ENCODE results near the gene LZIC.
A peak's percentile ranks its signal among the peaks of the same experiment; 100 is the strongest.

LZIC gene

GRCh38 chr1:9910076-9910422 lies 33.1 kb downstream of the LZIC start, which contains the start of gene CTNNBIP1:
CTNNBIP1 (minus strand) TSS chr1:9910269; CDS start chr1:9872064, 38,205 bp downstream.
- no peak for DNase-seq

GRCh38 chr1:9909234-9910046 lies 33.8 kb downstream of the LZIC start:
- DNase-seq, result peak in 1 of 4 experiments; percentile 24

- no peak for DNase-seq
Measured at GRCh38 chr1:9908871-9909233, 34.3 kb downstream of the LZIC start.

GRCh38 chr1:9907441-9907840 lies 35.8 kb downstream of the LZIC start:
- DNase-seq, result no peak

GRCh38 chr1:9906466-9906865 lies 36.7 kb downstream of the LZIC start:
- DNase-seq, result no peak

- no peak for DNase-seq
Measured at GRCh38 chr1:9905010-9905409, 38.2 kb downstream of the LZIC start.

GRCh38 chr1:9904596-9904995 lies 38.6 kb downstream of the LZIC start:
- DNase-seq, result no peak

- no peak for DNase-seq
Measured at GRCh38 chr1:9903801-9904527, 39.2 kb downstream of the LZIC start.

- DNase-seq, result no peak
Measured at GRCh38 chr1:9902060-9902452, 41.1 kb downstream of the LZIC start.

GRCh38 chr1:9901148-9902059 lies 41.8 kb downstream of the LZIC start:
- no peak for DNase-seq

- DNase-seq, result no peak
Measured at GRCh38 chr1:9900142-9901043, 42.8 kb downstream of the LZIC start.

- no peak for DNase-seq
Measured at GRCh38 chr1:9894115-9894514, 49.1 kb downstream of the LZIC start.

- no peak for DNase-seq
Measured at GRCh38 chr1:9892563-9893528, 50.3 kb downstream of the LZIC start.

GRCh38 chr1:9891207-9891606 lies 52.0 kb downstream of the LZIC start:
- no peak for DNase-seq

GRCh38 chr1:9890224-9890731 lies 52.9 kb downstream of the LZIC start:
- DNase-seq, result no peak

- no peak for DNase-seq
Measured at GRCh38 chr1:9889411-9889810, 53.8 kb downstream of the LZIC start.

- no peak for DNase-seq
Measured at GRCh38 chr1:9888886-9889285, 54.3 kb downstream of the LZIC start.

GRCh38 chr1:9887070-9887469 lies 56.1 kb downstream of the LZIC start:
- no peak for DNase-seq

- no peak for DNase-seq
Measured at GRCh38 chr1:9886092-9886742, 57.0 kb downstream of the LZIC start.

GRCh38 chr1:9884805-9885204 lies 58.4 kb downstream of the LZIC start:
- no peak for DNase-seq
